SKM-1 (cell line): ENCODE results near the gene HTATIP2.
"Not testable (repeated sequence)": the region's sequence is repeated elsewhere in the genome, so short reads cannot be mapped to it uniquely, and the experiment has no call there.

Source experiments
- DNase-seq: peaks from one replicate; lab custom pipeline; 2025; ENCODE audit not compliant: unreplicated experiment; lab: John Stamatoyannopoulos, UW

The HTATIP2 gene

DNA sequence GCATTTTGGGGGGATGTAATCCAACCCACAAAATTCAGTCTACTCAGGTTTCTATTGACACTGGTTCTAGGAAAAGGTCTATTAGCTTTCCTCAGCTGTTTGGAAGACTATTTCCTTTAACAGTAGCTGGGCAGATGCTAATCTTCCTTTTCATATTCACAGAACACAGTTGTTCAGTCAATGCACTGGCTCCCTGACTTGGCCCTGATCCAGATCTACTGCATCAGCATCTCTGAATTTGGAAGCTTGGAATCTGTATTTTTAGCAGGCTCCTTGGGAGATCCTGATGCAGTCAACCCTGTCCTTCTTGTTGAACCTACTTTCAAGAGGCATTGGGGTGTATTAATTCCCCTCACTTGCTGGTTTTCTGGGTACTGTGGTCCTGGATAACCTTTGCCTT lies 6.3 kb downstream of the HTATIP2 start:
- DNase-seq, result no peak

DNA sequence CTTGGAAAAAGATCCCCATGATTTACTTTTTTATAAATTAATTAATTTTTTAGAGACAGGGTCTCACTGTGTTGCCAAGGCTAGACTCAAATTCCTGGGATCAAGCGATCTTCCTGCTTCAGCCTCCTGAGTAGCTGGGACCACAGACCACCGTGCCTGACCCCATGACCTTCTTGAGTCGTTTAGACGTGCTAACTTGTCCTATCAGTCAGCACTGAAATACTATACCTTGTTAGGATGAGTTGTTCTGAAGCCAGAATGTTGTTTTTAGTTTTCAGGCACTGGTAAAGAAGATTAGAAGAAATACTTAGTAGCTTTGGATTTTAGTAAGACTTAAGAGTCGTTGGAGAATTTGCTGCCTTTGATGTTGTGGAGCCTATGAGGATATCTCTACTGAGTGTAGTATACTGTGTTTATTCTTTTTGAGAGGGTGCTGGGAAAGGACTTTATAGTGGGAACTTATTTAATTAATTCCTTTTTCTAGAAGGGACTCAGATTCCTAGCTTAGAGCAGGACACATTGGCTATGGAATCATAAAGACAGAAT lies 8.6 kb downstream of the HTATIP2 start:
- no peak for DNase-seq

DNA sequence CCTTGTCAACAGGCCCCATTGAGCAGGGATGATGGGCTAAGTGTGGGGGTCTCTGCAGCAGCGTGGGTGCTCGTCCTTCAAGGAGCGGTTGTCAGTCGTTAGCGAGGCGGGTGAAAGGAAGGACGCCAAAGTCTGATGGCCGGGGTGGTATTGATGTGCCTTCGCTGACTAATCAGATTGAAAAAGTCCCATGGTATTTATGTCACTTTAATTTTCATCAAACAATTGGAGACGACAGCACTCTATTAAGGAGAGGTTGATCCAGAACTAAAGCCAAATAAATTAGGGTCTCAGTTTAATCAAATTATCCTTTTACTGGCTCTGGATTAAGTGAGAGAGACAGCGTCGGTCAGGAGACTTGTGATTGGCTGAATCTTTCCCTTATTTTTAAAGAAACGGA lies 9.6 kb downstream of the HTATIP2 start:
- DNase-seq, result no peak

DNA sequence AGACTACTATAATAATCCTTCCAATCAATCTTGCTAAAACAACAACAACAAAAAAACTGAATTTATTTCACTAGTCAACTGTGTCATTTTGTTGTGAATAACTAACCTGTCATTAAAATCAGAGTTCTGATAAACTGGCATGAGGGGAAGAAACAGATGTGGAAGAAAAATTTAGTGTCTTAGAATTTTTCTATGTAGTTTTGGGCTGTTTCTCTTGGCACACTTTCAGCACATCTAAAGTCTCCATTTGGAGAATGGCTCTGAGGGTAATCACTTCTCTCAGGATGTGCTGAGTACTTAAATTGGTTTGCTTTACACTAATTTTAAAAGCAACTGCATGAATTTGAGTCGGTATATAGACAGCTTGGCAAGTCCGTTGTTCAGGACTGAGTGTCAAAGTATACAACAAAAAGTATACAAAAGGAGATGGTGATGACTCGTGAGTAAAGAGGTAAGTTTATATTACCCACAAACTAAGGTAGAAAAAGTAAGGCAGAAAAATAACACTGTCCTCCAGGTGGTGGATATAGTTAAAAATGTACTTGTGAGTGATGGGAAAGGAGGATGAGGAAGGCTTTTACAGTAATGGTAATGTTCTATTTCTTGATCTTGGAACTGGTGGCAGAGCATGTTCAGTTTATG lies 10.2 kb downstream of the HTATIP2 start:
- no peak for DNase-seq

DNA sequence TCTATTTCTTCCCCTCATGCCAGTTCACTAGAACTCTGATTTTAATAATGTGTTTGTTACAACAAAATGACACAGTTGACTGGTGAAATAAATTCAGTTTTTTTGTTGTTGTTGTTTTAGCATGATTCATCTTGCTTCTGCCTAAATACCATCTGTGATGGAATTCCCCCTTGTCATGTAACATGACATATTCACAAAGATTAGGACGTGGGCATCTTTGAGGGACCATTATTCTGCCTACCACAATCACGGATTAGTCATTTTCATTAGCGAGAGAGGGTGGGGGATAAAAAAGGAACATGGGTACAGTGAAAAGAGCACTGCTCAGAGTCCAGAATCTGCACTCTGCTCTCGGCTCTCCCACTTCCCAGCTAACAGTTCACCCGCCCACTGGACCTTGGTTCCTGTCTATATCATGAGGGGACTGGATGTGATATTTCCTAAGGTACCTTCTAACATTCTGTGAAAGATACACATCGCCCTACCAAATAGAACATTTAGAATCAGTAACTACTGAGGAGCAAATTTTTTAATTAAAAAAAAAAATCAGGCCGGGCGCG lies 11.3 kb downstream of the HTATIP2 start:
- no peak for DNase-seq

DNA sequence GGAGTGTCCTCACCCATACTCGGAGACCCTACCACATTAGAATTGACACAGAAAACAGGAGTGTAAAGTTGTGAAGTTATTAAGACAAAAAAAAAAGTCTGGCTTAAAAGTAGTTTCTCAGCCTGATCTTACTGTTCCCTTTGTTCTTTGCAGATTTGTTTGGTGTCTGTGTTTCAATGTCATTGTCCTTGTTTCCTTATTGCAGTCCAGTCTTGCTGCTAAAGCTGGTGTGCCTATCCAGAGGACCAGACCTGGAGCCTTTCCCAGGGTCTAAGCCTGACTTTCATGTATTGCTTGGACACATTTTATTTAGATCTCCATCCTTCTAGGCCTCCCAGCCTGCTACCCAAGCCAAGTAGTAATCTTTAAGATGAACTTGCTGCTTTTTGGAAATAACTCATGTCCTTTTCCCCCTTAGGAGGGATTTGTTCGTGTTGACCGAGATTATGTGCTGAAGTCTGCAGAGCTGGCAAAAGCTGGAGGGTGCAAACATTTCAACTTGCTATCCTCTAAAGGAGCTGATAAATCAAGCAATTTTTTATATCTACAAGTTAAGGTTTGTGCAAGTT lies 12.7 kb downstream of the HTATIP2 start:
- no peak for DNase-seq

DNA sequence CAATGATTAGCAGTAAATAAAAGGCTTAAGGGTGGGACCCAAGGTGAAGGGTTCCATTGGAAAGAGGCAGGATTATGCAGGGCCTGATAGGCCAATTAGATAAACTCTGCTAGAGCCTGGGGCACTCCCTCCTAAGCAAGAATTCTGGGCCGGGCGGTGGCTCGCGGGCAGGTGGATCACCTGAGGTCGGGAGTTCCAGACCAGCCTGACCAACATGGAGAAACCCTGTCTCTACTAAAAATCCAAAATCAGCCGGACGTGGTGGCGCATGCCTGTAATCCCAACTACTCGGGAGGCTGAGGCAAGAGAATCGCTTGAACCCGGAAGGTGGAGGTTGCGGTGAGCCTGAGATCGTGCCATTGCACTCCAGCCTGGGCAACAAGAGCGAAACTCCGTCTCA lies 22.5 kb downstream of the HTATIP2 start:
- DNase-seq, result not testable (repeated sequence)

DNA sequence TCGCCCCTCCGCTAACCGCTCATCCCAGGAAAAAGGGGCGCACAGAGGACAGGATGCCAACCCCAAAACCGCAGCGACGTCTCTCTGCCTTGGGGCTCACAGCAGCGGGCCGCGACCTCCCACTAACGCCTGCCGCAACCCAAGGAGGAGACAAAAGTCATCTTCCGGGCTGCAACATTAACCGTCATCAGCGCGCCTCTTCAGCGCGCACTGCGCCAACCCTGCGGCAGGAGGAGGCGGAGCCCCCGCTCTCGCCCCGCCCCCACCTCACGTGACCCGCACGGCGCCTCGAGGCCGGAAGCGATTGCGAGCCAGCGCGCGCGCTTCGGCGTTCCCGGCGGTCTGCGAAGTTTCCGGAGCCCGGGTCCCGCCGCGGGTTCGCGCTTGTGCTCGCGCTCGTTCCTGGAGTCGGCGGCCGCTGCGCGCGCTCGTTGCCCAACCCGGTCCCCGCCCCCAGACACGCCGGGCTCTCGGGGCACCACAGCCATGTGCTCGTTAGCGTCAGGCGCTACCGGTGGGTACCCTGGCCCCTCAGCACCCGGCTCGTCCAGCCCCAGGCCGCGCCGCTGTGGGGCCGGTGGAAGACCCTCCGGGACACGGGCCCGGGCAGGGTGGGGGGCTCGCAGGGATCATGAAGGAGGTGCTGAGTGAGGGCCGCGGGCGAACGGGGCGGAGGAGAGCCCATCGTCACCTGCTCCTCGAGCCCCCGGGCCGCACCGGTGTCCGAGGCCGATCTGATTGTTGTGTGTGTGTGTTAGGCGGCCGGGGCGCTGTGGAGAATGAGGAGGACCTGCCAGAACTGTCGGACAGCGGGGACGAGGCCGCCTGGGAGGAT lies 24.0 kb downstream of the HTATIP2 start, which contains the start of gene PRMT3:
Gene PRMT3, plus strand, starts transcription at position 456 of the 835 bp plus-strand sequence. Its CDS starts 31 bp downstream, at position 487.
- DNase-seq, result peak; percentile 98

DNA sequence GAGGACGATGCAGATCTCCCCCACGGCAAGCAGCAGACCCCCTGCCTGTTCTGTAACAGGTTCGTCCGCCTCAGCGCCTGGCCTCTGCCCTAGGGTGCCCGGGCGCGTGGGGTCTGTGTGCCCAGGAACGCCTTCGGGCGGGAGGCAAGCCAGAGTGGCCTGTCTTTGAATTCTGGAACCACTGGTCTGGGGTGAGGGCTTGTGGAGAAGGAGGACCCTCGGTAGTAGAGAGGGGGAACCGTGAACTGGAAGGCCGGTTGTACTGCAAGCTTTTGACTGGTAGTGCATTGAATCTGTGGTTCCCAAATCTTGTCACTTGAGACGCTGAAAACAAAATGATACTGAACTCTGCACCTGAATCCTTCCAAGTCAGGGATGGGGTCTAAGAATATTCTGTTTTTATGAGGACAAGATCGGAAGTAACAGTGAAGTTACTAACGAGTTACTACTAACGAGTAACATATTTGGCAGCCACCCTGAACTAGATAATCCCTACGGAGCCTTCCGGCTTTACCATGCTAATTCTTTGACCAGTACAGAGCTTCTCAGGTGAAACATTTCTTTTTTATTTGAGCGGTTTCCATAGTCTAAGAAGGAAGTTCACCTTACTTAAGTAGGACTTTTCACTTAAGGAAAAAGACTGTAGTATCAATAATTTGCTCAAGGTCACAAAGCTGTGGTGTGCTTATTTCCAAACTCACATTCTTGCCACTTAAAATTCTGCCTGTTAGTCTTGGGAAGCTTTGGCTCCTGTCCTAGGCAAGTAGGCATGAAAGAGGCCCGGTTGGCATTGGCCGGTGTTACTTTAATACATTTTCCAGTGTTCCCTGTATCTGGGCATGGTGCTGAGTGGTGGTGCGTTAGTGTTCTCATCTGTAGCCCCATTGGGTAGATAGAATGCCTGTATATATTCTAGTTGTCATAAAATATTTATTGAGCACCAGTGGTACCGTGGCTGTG lies 24.9 kb downstream of the HTATIP2 start:
- peak; percentile 10 for DNase-seq

DNA sequence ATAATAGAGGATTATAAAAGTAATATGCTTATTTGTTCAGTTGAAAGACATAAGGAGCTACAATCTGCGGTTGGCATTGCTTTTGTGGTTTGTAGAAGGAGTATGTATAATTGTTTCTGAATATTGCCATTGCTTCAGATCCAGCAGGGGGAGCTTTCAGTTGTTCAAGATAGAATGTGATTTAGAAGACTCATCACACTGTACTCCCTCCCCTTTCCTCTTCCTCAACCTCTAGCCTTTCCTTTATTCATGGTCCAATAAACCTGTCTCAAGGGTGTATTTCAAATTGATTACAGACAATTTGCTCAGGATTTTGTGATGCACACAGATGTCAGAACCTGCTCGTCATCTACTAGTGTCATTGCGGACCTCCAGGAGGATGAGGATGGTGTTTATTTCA lies 33.8 kb downstream of the HTATIP2 start:
- DNase-seq, result peak; percentile 17

DNA sequence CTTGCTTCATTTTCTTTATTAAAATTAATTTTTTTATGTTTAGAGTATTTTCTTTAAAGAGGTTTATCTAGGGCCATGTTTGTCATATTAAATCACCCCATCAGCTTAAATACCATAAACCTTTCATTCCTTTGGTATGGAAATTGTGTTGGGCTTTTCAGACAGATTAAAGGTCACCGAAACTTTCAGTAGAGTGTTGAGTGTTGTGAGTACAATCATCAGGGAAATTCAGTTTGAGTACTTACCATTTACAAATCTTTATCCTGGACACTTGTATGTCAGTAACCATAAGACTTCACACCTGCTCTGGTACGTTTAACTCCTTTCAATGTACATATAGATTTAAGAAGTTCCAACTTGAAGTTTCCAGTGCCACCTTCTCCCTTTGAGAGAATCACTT lies 36.0 kb downstream of the HTATIP2 start:
- no peak for DNase-seq

DNA sequence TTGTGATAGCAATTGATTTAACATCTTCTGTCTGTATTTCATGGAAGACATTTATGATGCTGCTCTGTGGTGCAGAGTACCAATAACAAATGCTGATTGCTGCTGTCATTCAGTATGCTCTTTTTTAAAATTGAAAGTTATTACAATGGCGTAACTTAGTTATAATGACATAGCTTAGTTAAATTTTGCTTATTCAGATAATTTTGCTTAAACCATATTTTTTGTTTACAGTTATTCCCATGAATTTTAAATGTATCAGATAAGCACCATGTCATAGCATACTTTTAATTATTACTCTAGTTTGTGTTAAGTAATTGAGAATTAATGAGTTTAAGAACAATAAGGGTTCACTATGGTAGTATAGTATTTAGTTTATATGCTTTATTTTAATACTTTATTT lies 39.5 kb downstream of the HTATIP2 start:
- no peak for DNase-seq

DNA sequence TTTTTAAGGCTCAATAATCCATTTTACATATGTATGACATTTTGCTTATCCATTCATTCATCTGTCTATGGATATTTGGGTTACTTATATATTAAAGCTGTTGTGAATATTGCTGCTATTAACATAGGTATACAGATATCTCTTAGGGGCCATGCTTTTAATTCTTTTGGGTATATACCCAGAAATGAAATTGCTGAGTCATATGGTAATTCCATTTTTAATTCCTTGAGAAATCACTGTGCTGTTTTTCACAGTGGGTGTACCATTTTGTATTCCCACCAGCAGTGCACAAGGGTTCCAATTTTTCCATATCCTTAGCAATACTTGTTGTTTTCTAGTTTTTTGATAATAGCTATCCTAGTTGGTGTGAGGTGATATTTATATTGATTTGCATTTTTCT lies 43.0 kb downstream of the HTATIP2 start:
- DNase-seq, result no peak

DNA sequence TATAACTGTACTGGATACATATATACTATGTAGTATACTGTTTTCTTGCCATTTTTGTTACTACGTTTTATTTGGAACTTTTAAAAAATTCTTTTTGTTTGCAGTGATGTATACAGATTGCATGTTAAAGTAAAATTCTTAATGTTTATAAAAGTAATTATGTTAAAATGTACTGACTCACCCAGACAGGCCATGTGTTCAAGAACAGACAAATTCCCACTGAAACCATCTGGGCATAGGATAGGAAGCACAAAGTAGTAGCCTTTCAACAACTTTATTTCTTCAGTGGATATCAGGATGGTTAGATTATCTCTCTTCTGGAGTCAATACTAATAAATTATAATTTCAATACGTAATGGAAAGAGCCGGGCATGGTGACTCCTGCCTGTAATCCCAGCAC lies 43.8 kb downstream of the HTATIP2 start:
- DNase-seq, result no peak

DNA sequence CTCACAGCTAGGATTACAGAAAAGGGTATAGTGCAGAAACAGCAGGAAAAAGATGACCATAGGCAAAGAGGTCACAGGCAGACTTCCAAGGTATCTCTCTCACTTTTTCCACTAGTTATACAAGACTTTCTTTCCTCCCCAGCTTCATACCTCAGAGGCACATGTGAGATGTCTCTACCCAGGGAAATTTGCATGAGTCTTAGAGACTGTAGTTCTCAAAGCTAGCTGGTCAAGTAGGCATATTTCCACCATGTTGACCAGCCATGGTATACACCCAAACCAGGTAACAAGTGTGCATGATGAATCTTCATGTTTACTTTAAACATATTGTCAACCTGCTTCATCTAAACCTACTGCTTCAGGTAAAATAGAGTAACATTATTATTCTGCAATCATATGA lies 51.9 kb downstream of the HTATIP2 start:
- DNase-seq, result no peak

DNA sequence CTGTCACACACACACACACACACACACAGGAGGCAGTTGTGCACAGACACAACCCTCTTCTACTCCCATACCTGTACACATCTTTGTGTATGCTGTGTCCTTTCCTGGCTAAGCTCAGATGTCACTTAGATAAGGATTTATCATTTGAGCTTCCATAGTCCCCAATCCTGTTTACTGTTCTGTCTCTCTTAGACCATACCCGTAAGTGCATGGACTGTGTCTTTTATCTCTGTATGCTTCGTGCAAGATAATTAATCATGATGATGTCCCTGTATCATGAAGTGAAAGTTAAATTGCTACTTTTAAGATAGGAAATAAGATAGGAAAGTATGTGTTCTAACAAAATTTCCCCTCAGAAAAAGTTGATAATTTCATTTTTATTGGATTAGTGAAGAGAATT lies 54.3 kb downstream of the HTATIP2 start:
- DNase-seq, result no peak

DNA sequence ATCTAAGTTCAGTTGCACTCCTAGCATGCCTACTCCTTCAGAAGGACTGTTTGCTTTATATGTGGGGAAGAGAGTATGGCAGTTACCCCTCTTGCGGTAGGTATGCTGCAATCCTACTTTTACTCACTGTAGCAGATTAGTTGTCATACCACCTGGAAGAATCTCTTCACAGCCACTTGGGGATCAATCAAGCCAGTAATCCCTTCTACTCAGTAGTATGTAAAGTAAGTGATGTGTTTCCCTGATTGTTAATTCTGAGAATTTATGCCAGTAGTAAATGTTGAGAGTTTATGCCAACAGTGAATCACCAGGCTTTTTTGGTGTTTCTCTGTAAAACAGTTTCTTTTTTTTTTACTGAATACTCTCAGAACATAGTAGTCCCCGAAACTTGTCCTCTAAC lies 58.4 kb downstream of the HTATIP2 start:
- DNase-seq, result no peak

DNA sequence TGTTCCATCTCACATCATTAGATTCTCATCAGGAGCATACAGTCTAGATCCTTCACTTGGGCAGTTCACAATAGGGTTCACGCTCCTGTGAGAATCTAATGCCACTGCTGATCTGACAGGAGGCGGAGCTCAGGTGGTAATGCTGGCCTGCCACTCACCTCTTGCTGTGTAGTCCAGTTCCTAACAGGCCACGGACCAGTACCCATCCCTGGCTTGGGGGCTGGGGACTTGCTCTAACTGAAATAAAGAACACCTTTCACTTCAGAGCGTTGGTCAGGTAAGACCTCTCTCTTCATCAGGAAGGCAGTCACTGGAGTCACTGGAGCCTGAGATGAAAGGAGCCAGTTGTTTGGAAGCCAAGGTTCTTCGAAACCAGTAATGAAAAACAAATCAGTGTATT lies 65.7 kb downstream of the HTATIP2 start:
- no peak for DNase-seq
